KMS-11 (cell line): ENCODE results near the gene TMC2.

ENCODE experiments used
- H2AFZ ChIP-seq: fragments of 200-600 bp; sonication (generic); 2 replicates; pipeline ENCODE4 v1.6.1; 2016; ENCODE audit warnings: antibody characterized with exemption, mixed run types, low read depth
- H3K27ac ChIP-seq: fragments of 200-600 bp; sonication (generic); 2 replicates; pipeline ENCODE4 v1.6.1; 2016; ENCODE audit warnings: mild to moderate bottlenecking, mixed run types
- H3K27me3 ChIP-seq: fragments of 200-600 bp; sonication (generic); 2 replicates; pipeline ENCODE4 v1.6.1; 2017; ENCODE audit warnings: mild to moderate bottlenecking, low read depth, mixed run types, moderate library complexity; ENCODE audit not compliant: insufficient read depth
- H3K36me3 ChIP-seq: fragments of 200-600 bp; sonication (generic); 2 replicates; pipeline ENCODE4 v1.6.1; 2017; ENCODE audit warnings: mild to moderate bottlenecking, mixed run types; ENCODE audit not compliant: insufficient read depth
- H3K4me1 ChIP-seq: fragments of 200-600 bp; sonication (generic); 2 replicates; pipeline ENCODE4 v1.6.1; 2016; ENCODE audit warnings: mild to moderate bottlenecking, low read depth, mixed run types; ENCODE audit not compliant: poor library complexity, severe bottlenecking
- H3K4me2 ChIP-seq: fragments of 200-600 bp; sonication (generic); 2 replicates; pipeline ENCODE4 v1.7.0; 2016; ENCODE audit warnings: mild to moderate bottlenecking, mixed run types
- H3K4me3 ChIP-seq: fragments of 200-600 bp; sonication (generic); IDR thresholded peaks from 2 replicates; pipeline ENCODE4 v1.6.1; 2017; ENCODE audit warnings: low read depth, low read length, mixed read lengths; ENCODE audit not compliant: insufficient read depth
- H3K79me2 ChIP-seq: fragments of 200-600 bp; sonication (generic); 2 replicates; pipeline ENCODE4 v1.6.1; 2016; ENCODE audit warnings: low read depth, mixed run types; ENCODE audit not compliant: insufficient read depth
- H3K9ac ChIP-seq: fragments of 200-600 bp; sonication (generic); 2 replicates; pipeline ENCODE4 v1.6.1; 2016; ENCODE audit warnings: mild to moderate bottlenecking, mixed run types
- H4K20me1 ChIP-seq: fragments of 200-600 bp; sonication (generic); 2 replicates; pipeline ENCODE4 v1.6.1; 2016; ENCODE audit warnings: mild to moderate bottlenecking, mixed run types; ENCODE audit not compliant: insufficient read depth
- CTCF ChIP-seq: fragments of 200-600 bp; sonication (generic); conservative IDR thresholded peaks from 2 replicates; pipeline ENCODE4 v1.6.1; 2017; ENCODE audit warnings: low read depth, mild to moderate bottlenecking, antibody characterized with exemption, low read length, moderate library complexity, mixed read lengths

The TMC2 gene

GRCh38 chr20:2515203-2515602 is 21.2 kb upstream of the TMC2 start:
- Histone ChIP-seq H3K4me2 (no peak overlapping the region), H3K79me2 (no peaks in the 10 kb centered on the region), H3K36me3 (no peaks in the 10 kb centered on the region), H4K20me1 (no peaks in the 10 kb centered on the region), H2AFZ (no peak overlapping the region), H3K4me1 (no peaks in the 10 kb centered on the region), H3K27me3 (no peaks in the 10 kb centered on the region), H3K9ac (no peak overlapping the region), H3K4me3 (no peak overlapping the region), H3K27ac (no peak overlapping the region)
- TF ChIP-seq CTCF: no peak

- no peak overlapping the region for H2AFZ ChIP-seq
- H3K4me3 ChIP-seq: no peak overlapping the region
- H4K20me1 ChIP-seq: no peaks in the 10 kb centered on the region
- no peak overlapping the region for H3K9ac ChIP-seq
- H3K27ac ChIP-seq: no peak overlapping the region
- no peaks in the 10 kb centered on the region for H3K27me3 ChIP-seq
- no peak for TF ChIP-seq CTCF
- H3K79me2 ChIP-seq: no peaks in the 10 kb centered on the region
- H3K36me3 ChIP-seq: no peaks in the 10 kb centered on the region
- H3K4me2 ChIP-seq: no peak overlapping the region
- H3K4me1 ChIP-seq: no peaks in the 10 kb centered on the region
Measured at GRCh38 chr20:2516399-2516798, 20.0 kb upstream of the TMC2 start.

- no peak for TF ChIP-seq CTCF
Measured at GRCh38 chr20:2518096-2518495, 18.3 kb upstream of the TMC2 start.

GRCh38 chr20:2518558-2518957 is 17.8 kb upstream of the TMC2 start:
- H3K4me2 ChIP-seq: no peak overlapping the region
- no peaks in the 10 kb centered on the region for H3K36me3 ChIP-seq
- no peaks in the 10 kb centered on the region for H4K20me1 ChIP-seq
- no peak overlapping the region for H2AFZ ChIP-seq
- no peaks in the 10 kb centered on the region for H3K79me2 ChIP-seq
- no peak overlapping the region for H3K9ac ChIP-seq
- H3K4me1 ChIP-seq: no peaks in the 10 kb centered on the region
- no peak for TF ChIP-seq CTCF
- H3K27ac ChIP-seq: no peak overlapping the region
- H3K27me3 ChIP-seq: no peaks in the 10 kb centered on the region
- no peak overlapping the region for H3K4me3 ChIP-seq

More at GRCh38 chr20:2518096-2518495, 18.3 kb upstream of the TMC2 start:
- Histone ChIP-seq H3K27me3 (no peaks in the 10 kb centered on the region), H3K9ac (no peak overlapping the region), H3K4me2 (no peak overlapping the region), H2AFZ (no peak overlapping the region), H3K4me3 (no peak overlapping the region), H3K27ac (no peak overlapping the region), H3K79me2 (no peaks in the 10 kb centered on the region), H4K20me1 (no peaks in the 10 kb centered on the region), H3K36me3 (no peaks in the 10 kb centered on the region), H3K4me1 (no peaks in the 10 kb centered on the region)
